Hepatocyte (in vitro differentiated cells): ENCODE data around the gene PGP.

ENCODE experiments used
- CTCF ChIP-seq: fragments of 200-600 bp; sonication (generic); IDR thresholded peaks from 2 replicates; pipeline ENCODE4 v1.5.1; 2016; ENCODE audit warnings: antibody characterized with exemption, mild to moderate bottlenecking; ENCODE audit not compliant: poor library complexity
- EZH2 ChIP-seq: fragments of 200-600 bp; sonication (generic); IDR thresholded peaks from 2 replicates; pipeline ENCODE4 v1.6.1; 2016; ENCODE audit warnings: antibody characterized with exemption, mild to moderate bottlenecking, borderline replicate concordance

- TF ChIP-seq CTCF = no peak
- no peak for TF ChIP-seq EZH2
Measured at GRCh38 chr16:2175454-2175853, 39.2 kb downstream of the PGP start.
